HUDEP-2 (cell line): ENCODE measurements around the gene POMT2.
A peak's percentile ranks its signal among the peaks of the same experiment; 100 is the strongest.
"Not testable (repeated sequence)": the region's sequence is repeated elsewhere in the genome, so short reads cannot be mapped to it uniquely, and the experiment has no call there.

Experiments used
- DNase-seq, 76 experiments: peaks; one replicate each; lab custom pipeline; 2025; ENCODE audit not compliant: unreplicated experiment in 76 of 76; lab: John Stamatoyannopoulos, UW

The POMT2 gene

DNA sequence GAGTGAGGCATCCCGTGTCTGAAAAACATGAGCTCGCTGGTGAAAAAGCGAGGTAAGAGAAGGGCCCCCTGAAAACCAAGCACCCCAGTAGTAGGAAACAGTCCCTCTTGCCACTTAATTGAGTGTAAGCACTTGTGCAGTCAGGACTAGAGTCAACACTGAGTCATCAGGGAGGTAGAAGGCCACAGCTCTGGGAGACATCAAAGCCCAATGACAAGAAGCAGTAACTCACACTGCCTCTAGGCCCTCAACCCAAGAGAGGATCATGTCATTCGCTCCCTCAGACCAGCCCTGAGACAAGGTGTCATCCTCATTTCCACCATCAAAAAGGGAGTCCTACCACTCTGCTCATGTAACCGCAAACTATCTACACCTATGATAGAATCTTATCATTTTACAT lies 17.8 kb downstream of the POMT2 start:
- DNase-seq: no peak

DNA sequence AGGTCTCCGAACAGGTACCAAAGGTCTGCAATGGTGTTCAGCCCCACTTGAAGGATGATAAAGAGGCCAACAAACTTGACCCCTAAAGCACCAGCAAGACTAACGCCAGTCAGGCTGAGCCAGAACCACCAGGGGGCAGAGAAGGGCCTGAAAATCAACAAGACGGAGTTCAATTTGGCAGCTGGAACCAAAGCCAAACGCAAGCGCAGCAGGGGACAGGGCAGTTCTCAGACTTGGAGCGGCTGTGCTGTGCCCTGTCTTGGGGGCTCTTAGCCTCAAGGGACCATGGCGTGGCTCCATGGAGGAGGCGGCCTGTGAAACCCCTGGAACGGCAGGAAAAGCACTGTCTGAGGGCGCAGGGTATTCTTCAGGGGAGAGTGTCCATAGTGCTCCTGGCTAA lies 19.6 kb downstream of the POMT2 start:
- peak in 62 of 76 experiments; percentile 3 to 74 (median 44) for DNase-seq

DNA sequence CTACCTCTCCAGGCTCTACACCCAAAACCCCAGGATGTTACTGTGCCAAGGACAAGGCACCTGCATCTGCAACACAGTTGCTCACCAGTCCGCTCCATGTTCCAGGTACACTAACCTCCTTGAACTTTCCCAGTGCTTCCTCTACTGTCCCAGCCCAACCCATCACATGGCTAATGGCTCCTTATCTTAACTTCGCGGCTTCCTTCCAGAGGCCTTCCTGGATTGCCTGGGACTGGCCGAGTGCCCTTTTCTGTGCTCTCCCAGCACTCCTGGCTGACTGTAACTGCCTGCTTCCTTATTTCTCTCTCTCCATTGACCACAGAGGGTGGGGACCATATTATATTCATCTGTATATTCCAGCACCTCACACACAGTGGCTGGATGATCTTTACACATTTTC lies 20.9 kb downstream of the POMT2 start:
- DNase-seq: no peak

DNA sequence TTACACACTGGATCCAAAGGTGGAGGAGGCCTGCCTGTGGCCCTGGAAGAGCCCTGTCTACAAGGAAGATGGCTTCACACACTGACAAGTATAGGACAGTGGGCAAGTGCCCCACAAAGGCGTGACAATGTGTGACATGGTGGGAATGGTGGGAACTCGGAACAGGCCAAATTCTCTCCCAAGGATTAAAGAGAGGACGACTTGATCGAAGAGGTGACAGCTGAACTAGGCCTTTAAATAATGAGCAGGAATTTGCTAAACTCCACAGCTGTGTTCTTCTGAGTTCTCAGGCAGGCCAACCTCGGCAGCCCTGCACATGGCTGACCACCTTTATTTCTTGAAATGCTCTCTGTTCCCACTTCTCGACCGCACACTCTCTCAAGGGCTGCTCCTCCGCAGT lies 23.8 kb downstream of the POMT2 start:
- no peak for DNase-seq

DNA sequence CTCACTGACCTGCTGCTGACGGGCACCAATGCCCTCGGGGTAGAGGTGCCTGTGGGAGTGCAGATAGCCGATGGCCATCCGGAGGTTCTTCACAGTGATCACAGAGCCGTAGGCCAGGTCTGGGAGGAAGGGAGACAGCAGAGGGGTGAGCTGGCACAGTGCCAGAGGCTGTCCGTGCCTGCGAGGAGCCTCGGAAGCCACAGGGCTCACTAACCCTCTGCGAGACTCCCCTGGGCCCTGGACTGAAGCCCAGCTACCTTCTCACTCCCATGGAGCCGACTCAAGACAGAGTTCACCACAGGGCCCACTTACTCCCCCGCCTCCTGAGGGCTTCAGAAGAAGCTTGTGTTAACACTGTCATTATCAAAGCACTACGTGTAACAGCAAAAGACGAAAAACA lies 24.5 kb downstream of the POMT2 start:
- no peak for DNase-seq

DNA sequence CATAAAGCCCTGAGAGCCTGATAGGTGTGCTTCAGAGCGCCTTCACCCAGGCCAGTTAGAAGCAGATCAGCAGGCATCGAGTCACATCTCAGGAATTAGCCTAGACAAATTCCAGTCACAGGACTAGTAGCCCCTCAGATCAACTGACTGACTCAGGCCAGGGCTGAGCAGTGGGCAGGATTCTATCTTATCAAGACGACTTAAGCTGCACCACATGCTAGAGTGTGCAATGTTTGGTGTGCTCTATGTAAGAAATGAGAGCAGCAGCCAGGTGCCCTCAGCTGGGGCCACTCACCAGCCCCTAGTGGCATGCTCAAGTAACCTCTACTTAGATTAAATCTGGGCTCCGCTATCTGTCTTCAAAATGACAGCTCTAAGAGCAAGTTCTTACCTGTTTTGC lies 30.0 kb downstream of the POMT2 start:
- no peak for DNase-seq

DNA sequence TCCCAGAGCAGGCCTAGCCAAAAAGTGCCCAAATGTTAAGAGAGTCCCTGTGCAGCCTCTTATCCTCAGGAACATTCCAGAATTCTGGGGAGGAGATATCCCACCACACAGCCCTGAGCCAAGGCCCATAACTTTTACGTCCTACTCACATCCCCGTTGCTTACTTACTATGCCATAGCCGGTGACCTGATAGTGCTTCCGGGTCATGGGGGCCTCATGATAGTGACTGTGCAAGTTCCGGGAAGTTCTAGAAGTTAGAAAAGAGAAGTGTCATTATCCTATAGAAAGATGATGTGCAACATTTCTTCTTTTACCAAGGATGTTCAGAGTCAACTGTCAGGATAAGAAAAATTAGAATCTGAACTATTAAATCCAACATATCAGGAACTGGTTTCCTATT lies 34.1 kb downstream of the POMT2 start:
- no peak for DNase-seq

DNA sequence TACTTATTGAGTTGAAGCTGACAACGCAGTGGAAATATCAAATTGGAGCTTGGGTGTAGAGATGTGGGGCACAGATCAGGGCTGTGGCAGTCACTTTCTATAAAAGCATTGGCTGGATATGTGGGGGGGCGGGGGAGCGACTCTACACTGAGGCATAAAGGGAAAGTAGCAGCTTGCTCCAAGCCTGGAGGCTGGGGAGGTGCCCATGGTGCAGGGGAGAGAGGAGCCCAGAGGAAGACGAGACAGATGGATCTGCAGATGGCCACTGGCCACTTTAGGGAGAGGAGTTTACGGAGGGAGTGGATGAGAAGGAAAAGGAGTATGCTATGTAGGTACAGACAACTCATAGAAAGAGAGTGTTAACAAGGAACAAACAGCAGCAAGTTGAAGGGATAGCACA lies 36.2 kb downstream of the POMT2 start:
- DNase-seq: no peak

DNA sequence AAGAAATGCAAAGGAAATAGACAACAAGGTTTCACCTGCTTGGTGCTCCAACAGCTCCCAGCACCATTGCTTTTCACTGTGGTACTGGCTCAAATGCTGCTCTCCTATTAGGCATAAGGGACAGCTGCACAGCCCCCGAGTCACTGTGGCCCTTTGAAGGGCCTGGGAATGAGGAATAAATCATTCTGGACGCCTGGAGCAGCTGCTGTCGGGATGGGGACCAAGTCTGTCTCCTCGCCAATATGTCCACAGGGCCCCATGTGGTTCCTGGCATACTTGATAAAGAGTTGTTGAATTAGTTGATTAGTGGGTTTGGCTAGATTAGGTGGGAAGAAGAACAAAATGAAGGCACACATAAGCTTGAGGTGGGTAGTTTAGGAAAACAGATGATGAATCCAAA lies 36.6 kb downstream of the POMT2 start:
- DNase-seq: no peak

DNA sequence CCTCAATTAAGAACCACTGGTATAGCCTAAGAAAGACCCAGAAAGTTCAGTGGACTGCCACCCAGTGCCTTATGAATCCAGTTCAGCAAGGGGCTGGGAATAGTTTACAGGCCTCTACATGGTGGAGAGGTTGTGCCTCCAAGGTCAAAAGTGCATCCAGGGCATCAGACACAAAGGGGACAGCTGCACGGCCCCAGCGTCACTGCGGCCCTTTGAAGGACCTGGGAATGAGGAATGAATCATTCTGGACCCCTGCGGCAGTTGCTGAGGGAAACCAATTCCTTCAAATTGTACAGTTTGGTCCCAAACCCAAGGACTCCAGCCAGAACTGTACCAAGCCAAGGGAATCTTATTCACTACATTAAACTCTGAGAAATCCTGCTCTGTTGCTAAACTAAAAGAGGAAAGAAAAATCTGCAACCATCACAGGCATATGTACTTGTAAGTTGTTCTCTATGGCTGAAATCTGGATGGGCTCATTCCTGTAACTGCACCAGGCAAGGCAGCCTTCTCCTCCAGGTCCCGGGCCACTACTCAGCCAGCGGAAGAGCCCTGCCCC lies 38.8 kb downstream of the POMT2 start:
- no peak for DNase-seq

DNA sequence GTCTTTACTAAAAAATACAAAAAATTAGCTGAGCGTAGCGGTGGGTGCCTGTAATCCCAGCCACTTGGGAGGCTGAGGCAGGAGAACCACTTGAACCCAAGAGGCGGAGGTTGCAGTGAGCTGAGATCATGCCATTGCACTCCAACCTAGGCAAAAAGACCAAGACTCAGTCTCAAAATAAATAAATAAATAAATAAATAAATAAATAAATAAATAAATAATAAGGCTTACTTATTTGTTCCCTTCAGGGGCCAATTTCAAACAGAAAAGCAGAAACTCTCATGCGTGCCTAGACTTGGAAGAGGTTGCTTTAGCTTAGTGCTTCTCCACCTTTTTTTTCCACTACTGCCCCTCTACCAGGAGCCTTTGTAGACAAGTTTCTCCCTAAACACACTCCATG lies 39.8 kb downstream of the POMT2 start:
- DNase-seq: not testable (repeated sequence)

DNA sequence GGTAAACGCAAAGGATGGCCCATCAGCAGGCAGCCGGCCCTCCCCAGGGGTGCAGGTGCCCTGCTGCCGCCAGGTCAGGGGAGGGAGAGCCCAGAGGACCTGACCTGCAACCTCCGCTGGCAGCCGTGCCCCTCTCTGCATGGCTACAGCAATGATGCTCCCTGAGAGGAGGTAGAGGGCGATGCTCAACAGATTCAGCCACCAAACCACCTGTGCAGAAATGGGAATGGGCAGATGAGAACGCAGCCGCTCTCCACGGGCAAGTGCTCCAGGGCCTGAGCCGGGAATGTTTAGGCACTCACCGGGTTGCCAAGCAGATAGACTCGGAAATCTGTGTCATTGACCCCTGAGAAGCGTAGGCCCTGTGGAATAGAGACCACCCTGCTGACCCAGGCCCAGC lies 41.0 kb downstream of the POMT2 start:
- no peak for DNase-seq

DNA sequence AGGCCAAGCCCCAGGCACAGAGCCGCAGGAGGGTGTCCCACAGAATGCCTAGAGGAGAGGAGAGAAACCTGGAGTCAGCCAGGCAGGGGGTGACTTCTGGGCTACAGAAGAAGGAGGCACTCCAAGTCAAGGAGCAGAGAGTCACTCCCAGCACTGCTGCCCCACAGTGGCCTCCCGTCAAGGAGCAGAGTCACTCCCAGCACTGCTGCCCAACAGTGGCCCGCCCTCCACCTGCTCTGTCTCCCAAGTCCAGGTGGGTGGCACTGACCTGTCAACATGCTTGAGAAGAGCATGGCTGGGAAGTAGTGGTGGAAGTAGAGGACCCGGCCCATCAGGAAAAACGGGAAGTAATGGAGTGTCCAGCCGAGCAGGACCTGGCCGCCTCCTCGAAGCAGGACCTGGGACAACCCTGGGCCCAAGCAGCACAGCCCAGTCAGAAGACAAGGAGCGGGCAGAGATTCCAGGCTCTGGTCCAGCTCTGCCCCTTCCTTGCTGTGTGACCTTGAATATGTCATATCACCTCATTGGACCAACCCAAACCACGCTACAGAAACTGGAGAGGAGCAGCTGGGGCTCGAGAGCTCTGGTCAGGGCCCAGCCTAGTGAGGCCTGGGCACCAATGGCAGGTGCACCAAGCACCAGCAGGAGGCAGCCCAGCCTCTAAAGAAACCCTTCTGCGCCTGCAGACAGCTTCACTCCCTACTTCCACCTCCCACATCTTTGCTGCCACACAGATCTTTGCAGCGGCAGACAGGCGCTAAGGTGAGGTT lies 42.0 kb downstream of the POMT2 start:
- peak in 1 of 76 experiments; percentile 10 for DNase-seq

DNA sequence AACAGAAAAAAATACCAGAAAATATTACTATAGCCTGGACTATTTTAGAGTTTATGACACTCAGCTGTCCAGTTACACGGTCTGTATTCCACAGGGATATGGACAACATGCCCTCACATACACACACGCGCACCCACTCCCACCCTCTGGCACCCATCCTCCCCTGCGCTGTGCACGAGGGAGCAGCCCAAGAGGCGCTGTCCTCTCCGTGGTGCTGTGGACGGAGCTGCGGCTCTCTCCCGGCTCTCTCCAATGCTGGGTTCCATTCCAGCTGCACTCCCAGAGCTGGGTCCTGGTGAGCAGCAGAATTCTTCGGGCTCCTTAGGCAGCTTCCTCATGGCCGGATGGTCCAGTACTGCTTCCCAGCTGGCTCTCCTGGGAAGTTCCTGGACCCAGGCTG lies 43.7 kb downstream of the POMT2 start:
- no peak for DNase-seq

DNA sequence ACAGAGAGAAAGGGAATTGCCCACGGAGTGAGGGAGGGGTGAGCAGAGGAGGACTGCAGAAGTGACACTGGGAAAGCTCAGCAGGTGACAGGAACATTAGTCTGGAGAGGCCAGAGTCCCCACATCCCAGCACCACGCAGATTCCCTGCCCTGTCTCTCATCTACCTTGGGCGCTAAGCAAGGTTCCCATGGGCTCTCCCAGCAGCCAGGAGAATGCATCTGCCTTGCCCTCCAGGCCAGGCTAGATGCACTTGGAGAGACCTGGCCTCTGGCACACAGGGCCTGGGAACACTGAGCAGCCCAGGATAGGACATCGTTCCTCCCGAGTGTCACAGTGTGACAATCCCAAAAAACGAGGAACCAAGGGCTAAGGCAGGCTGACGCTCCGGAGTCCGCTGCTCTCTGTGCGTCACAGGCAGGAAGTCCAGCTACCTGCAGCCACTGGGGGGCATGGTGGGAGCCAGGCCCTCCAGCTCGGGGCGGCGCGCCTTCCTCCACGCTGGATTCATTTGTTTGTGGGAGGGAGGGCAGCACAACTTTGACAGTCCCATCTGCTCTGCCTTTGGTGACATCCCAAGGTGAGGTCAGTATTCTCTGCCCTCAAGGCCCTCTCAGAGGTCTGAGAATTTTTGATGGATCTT lies 44.3 kb downstream of the POMT2 start:
- DNase-seq: no peak

DNA sequence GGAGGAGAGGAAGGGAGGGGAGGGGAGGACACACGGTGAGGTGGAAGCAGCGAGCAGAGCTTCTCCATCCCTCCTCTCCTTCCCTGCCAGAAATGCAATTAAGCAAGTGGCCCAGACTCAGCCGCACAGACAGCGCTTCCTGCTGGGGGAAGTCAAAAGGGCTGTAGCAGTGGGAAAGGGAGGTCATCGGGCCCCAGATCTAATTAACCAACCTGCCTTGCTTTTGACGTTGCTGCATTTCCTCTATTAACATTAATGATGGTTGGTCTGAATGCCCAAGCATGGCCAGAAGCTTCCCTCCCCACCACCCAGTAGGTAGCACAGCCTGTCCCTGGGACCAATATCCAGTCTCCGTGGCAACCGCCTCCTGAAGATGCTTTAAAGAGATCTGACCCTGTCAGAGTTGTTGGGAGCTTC lies 45.1 kb downstream of the POMT2 start:
- DNase-seq: no peak

DNA sequence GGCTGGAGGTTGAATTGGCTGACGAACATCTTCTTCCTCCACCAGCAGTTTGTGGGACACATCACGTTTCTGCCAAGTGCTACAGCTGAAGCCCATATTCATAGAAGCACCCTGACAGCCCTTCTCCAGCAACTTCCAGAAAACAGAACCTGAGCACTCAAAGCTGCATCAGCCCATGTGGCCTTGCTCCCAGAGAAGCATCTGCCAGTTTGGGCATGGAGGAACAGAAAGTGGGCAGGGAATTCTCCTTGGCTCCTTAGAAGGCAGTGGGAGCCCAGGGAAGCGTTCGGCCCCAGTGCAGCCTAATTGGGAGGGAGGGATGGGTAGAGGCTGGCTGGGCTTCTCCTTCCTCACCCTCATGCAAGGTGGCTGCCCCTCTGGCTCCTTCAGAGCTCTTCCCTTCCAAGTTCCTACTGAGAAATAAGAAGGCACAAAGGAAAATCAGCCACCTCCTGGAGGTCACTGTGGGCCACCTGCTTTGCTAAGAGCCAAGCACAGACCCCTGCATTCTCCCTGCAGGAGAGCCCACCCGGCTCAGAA lies 45.6 kb downstream of the POMT2 start:
- DNase-seq: no peak

DNA sequence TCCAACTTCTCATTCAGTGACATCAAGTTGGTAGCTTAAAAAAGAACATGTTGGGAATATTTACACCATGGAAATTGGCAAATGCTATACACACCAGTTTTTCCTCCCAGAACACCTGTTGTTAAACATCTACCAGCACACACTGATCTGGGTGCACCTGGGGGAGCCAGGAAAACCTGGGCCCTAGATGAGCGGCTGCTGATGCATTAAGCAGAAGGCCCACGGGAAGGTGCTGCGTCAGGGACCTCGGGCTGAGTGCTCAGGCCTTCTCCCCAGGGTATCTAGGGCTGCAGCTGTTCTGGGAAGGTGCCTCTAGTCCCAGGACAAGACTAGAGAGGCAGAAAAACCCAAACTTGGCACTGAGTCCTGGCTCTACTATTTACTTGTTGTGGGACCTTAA lies 46.9 kb downstream of the POMT2 start:
- no peak for DNase-seq

DNA sequence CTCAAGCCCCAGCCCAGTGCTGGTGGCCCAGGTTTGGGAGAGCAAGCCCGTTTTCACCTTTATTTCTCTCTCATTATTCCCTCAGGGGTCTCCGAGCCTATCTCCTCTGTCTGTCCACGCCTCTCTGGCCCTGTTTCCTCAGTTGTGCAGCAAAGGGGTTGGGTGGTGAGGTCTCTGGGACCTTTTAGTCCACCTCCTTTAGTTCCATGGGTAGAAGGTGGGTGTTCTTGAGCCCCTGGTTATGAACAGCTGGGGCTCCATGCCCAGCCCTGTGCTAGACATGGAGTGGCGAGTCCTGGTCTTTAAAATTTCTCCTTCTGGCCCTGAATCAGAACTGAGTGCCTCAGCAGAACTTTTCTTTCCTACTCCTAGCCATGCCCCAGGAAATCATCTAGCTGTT lies 48.4 kb downstream of the POMT2 start:
- DNase-seq: no peak

DNA sequence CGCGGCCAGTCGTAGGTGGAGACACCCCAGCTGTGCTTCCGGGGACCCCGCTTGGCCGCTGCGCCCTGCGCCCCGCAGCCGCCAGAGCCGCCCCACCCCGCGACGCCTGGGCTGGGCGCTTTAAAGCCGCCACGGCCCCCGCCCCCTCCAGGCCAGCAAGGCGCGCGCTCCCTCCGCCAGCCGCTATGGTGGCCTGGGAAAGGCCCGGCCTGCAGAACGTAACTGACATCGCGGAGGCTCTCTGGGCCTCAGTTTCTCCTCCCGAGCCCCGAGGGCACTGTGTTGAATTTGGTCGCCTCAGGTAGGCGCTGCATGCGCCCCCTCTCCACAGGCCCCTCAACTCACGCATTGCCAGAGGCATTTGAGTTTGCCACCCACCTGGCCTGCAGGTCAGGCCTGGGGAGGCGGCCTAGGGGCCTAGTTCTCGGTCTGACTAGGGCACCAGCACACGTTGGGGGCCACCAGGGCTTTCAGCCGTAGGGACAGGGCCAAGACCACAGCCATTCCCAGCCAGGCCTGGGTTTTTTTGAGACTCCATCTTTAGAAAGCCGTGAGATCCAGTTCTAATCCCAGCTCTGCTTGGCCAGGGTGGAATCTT lies 49.5 kb downstream of the POMT2 start, which contains the start of gene NGB:
Gene NGB (minus strand): TSS at position 94 of the 598 bp plus-strand sequence. CDS start 269 bp downstream, outside the sequence.
- no peak for DNase-seq

DNA sequence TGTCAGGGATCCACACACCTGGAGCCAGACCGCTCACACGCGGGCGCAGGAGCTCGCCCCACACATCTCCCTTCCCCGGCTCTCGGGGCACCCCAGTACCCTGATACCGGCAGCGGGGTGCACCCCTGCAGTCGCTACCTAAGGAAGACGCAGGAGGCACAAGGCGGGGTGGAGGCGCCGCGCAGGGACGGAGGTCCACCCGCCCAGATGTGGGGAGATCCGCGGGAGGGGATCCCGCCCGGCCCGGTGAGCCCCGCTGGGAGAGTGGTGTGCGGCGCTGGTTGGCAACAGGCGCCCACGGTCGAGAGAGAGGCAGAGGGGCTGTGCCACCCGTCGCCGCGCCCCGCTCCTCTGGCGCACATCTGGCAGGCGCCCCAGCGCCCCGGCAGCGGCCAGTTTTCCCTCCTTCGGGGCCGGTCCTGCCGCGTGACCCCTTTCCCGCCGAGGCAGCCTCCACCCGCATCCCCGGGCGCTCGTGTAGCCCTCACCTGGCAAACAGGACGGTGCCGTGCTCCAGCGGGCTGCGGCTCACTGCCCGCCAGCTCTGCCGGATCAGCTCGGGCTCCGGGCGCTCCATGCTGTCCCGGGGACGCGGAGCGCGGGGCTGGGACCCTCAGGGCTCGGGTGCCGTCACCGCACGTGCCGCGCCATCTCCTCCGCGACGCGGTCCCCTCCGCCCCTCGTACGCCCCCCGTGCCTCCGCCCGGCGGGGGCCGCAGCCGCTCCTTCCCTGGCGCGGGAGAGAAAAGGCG lies 50.1 kb downstream of the POMT2 start:
- DNase-seq: no peak
